ENCODE data around the gene CD27. TPM values are rescaled to one million over a fixed set of nuclear protein-coding genes. Genes with fewer than 3 reads are reported as not detected.
"Not testable (repeated sequence)": the region's sequence is repeated elsewhere in the genome, so short reads cannot be mapped to it uniquely, and the experiment has no call there.

CD27 gene
- total RNA-seq, 8 experiments from 2014 or later = 0.14 to 2.0 (median 0.37) TPM; not detected in 2

DNA sequence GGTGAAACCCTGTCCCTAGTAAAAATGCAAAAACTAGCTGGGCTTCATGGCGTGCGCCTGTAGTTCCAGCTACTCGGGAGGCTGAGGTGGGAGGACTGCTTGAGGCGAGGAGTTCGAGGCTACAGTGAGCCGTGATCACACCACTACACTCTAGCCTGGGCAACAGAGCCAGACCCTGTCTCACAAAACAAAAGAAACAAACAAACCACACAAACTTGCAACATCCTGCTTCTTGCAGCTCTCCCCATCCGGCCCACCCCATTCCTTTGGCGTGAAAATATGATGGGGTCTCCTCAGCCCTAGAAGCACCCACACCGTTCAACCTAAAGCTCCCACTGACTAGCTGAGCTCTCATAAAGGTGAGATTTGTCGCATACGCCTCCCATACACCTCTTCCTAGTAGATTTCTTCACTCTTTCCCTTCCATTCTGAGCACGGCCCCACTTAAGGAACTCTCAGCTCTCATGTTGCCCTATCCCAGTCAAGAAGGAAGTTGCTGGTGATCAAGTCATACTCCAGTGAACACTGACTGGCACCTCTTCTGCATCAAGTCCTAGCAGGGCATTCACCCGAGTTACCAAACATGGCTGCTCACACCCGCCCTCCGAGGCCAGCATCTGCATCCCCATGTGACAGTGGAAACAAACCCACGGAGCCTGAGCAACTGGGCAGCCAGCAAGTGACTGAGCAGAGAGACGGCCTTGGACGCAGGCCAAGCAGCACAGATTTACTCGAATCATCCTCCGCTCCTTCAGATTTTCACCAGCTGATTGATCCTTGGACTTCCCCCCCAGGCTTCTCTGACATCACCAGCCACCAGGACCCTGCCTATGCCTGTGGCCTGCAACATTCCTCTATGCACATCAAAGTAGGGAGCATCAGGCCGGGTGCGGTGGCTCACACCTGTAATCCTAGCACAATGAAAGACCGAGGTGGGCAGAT is 18.9 kb upstream of the CD27 start:
- WGBS, 10 experiments = 50 to 98% (median 84%) methylated on average over 1 to 14 of the region's 23 CpGs; no CpG with 5 or more reads in 3 of the 10 experiments

DNA sequence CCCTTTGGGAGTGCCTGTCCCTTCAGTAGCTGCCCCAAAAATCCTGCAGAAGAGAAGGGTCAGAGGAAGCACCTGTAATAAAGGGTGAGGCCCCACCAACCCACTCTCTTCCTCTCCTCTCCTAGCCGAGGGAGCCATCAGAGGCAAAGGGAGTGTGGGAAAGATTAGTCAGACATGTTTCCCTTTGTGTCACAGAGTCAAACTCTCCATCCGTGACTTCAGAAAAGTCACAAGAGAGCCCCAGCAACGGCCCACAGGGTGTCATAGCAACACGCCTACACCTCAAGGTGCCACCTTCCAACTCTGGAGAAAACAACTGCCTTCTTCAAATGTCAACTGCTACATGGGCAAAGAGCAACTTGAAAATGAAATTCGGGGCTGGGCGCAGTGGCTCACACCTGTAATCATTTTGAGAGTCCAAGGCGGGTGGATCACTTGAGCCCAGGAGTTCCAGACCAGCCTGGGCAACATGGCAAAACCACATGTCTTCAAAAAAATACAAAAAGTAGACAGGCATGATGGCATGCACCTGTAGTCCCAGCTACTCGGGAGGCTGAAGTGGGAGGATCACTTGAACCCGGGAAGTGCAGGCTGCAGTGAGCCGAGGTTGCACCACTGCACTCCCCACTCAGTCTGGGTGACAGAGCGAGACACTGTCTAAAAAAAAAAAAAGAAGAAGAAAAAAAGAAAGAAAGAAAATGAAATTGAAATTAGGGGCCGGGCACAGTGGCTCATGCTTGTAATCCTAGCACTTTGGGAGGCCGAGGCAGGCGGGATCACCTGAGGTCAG is 17.7 kb upstream of the CD27 start:
- no peak overlapping the region for H3K27ac ChIP-seq
- peaks cover 6 to 12% of the 10 kb centered on the region in 2 donors for H3K4me1 ChIP-seq (replicated peaks in 1 of 2)
- no peak overlapping the region for H3K4me3 ChIP-seq
- in situ Hi-C loops (cut with MboI; ENCODE audit: low pct_unique_long_range_greater_than_20kb in 2 of 9, low sequenced_read_pairs in 9 of 9, unreplicated experiment in 9 of 9) = no loop called here
- no peak for ATAC-seq (replicated peaks in 6 of 8)
- 80 to 100% (median 92%) methylated on average over 3 to 12 of the region's 14 CpGs; no CpG with 5 or more reads in 1 of the 10 experiments for WGBS, 10 experiments

More for the DNA sequence above, 18.9 kb upstream of the CD27 start:
- ATAC-seq (replicated peaks in 6 of 8) = peak in 3 of 8 experiments; percentile 21 to 61 (median 24)
- Histone ChIP-seq H3K4me1 (replicated peaks in 1 of 2) (peaks cover 6 to 8% of the 10 kb centered on the region in 2 donors), H3K27ac (no peak overlapping the region), H3K4me3 (no peak overlapping the region)
- in situ Hi-C loops (cut with MboI; ENCODE audit: low pct_unique_long_range_greater_than_20kb in 2 of 9, low sequenced_read_pairs in 9 of 9, unreplicated experiment in 9 of 9) = no loop called here

DNA sequence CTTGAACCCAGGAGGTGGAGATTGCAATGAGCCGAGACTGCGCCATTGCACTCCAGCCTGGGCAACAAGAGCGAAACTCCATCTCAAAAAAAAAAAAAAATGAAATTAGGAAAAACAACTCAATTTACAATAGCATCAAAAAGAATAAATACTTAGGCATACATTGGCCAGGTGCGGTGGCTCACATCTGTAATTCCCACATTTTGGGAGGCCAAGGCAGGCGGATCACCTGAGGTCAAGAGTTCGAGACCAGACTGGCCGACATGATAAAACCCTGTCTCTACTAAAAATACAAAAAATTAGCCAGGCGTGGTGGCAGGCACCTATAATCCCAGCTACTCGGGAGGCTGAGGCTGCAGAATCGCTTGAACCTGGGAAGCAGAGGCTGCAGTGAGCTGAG is 17.0 kb upstream of the CD27 start:
- WGBS, 10 experiments = 86 to 100% (median 99%) methylated on average over 2 to 8 of the region's 10 CpGs; no CpG with 5 or more reads in 2 of the 10 experiments
- peaks cover 6 to 12% of the 10 kb centered on the region in 2 donors for H3K4me1 ChIP-seq (replicated peaks in 1 of 2)
- ATAC-seq (replicated peaks in 6 of 8); in situ Hi-C loops (cut with MboI; ENCODE audit: low pct_unique_long_range_greater_than_20kb in 2 of 9, low sequenced_read_pairs in 9 of 9, unreplicated experiment in 9 of 9); H3K4me3 ChIP-seq; H3K27ac ChIP-seq: not testable (repeated sequence)

DNA sequence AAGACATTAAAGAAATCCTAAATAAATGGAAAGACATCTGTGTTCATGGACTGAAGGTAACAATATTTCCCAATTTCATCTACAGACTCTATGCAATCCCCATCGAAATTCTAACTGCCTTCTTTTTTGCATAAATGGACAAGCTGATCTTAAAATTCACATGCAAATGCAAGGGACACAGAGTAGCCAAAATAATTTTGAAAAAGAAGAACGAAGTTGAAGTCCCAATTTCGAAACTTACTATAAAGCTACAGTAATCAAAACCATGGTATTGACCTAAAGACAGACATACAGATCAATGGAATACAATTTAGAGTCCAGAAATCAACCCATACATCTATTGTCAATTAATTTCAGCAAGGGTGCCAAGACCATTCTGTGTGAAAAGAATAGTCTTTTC is 16.4 kb upstream of the CD27 start:
- in situ Hi-C loops (cut with MboI; ENCODE audit: low pct_unique_long_range_greater_than_20kb in 2 of 9, low sequenced_read_pairs in 9 of 9, unreplicated experiment in 9 of 9) = no loop called here
- WGBS, 10 experiments = 17 to 100% (median 74%) methylated on average over 1 to 3 of the region's 3 CpGs
- Histone ChIP-seq H3K4me3 (no peak overlapping the region), H3K27ac (no peak overlapping the region), H3K4me1 (replicated peaks in 1 of 2) (peaks cover 6 to 12% of the 10 kb centered on the region in 2 donors)
- no peak for ATAC-seq (replicated peaks in 6 of 8)

DNA sequence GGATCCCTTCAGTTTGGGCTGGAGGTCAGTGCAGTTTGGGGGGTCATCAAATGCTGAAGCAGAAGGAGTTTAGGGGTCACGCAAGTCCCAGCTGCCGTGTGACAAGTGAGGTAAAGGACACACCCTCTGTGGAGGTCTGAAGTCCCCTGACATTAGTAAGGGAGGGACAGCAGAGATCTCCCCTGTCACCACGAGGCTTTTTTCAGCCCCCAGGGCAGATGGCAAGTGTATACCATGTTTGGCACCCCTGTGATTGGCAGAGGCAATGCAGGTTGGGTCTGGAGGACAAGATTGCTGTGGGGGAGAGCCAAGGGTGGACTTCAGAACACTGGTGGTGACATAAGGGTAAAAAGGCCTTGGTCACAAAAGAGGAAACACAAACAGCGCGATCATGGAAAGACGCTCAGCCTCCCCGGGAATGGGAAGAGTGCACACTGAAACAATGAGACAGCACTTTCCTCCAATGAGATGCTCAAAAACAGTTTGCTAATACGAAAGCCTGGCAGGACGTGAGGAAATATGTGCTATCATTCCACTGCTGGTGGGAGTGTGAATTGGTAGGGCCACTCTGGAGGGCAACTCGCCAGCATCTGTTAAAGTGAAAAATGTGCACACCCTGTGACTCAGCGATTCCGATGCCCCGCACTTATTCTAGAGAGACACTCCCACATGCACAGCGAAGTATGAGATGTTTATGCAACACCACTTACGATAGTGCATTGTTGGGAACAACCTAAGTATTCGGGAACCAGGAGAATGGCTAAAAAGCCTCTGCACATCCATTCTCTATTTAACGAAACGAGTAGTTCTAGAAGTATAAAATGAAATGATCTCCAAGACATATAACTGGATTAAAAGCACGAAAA is 14.4 kb upstream of the CD27 start:
- 0 to 97% (median 78%) methylated on average over 2 to 19 of the region's 19 CpGs for WGBS, 10 experiments
- H3K27ac ChIP-seq = no peak overlapping the region
- in situ Hi-C loops (cut with MboI; ENCODE audit: low pct_unique_long_range_greater_than_20kb in 2 of 9, low sequenced_read_pairs in 9 of 9, unreplicated experiment in 9 of 9) = no loop called here
- H3K4me1 ChIP-seq (replicated peaks in 1 of 2) = peaks cover 6 to 12% of the 10 kb centered on the region in 2 donors
- H3K4me3 ChIP-seq = no peak overlapping the region
- ATAC-seq (replicated peaks in 6 of 8) = peak; percentile 86 to 94 (median 91)

DNA sequence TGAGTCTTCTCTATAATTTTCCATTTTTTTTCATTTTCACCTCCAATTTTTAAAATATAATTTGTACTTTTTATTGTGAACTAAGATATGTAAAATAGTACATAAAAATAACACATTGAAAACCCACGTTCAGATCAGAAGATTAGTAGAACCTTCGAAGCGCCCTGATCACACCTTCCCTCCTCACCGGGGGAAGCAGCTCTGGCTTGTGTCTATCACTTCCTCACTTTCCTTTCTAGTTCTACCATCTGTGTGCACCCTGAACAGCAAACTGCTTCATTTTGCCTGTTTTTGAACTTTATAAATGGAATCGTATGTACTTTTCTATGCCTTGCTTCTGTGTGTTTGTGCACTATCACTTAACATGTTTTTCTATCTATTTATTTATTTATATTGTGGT is 11.8 kb upstream of the CD27 start:
- in situ Hi-C loops (cut with MboI; ENCODE audit: low pct_unique_long_range_greater_than_20kb in 2 of 9, low sequenced_read_pairs in 9 of 9, unreplicated experiment in 9 of 9) = no loop called here

DNA sequence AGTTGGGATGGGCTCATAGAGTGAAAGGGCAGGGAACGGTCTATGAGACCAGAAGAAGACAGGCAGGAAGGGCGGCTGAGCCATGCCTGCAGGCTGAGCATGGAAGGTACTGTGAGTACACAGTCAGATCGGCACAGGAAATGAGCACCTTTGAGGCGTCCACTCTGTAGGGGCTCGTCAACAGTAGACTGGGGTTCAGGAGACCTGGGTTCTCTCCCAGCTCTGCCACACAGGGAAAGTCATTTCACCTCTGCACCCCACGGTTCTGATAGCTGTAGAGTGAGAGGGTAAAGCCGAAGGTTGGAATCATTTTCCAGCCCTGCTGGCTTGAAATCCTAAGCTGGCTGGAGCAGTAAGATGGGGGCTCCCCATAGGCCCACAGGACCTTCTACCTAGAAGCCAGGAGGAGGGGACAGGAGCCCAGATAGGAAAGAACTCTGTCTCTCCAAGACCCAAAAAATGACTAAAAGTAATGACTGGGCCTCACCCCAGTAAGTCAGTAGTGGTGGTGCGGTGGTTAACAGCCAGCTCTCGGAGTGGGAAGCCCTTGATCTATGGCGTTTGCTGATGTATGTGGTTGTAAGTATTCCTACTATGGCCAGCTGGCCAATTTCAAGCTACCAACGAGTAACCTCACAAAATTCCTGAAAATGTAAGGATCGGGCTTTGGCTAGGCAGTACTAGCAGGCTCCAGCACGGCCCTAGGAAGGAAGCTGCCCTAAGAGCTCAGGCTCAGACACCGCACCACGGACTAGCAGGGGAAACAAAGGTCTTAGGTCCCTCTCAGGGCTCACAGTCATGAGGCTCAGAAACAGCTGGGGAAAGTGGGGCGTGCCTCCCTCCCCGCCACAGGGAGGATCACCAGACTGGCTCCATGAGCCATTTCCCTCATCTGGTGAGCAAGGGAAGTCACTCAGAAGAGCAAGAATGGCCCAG is 10.3 kb upstream of the CD27 start:
- in situ Hi-C loops (cut with MboI; ENCODE audit: low pct_unique_long_range_greater_than_20kb in 2 of 9, low sequenced_read_pairs in 9 of 9, unreplicated experiment in 9 of 9) = no loop called here
- Histone ChIP-seq H3K4me3 (no peak overlapping the region), H3K27ac (no peak overlapping the region), H3K4me1 (replicated peaks in 1 of 2) (peaks cover 6 to 12% of the 10 kb centered on the region in 2 donors)
- 78 to 100% (median 82%) methylated on average over 1 to 8 of the region's 17 CpGs for WGBS, 10 experiments
- no peak for ATAC-seq (replicated peaks in 6 of 8)

More for the DNA sequence above, 11.8 kb upstream of the CD27 start:
- H3K4me3 ChIP-seq = no peak overlapping the region
- WGBS, 10 experiments = 68 to 100% (median 91%) methylated on average over 1 to 5 of the region's 5 CpGs
- no peak overlapping the region for H3K27ac ChIP-seq
- H3K4me1 ChIP-seq (replicated peaks in 1 of 2) = peaks cover 6 to 12% of the 10 kb centered on the region in 2 donors
- no peak for ATAC-seq (replicated peaks in 6 of 8)

DNA sequence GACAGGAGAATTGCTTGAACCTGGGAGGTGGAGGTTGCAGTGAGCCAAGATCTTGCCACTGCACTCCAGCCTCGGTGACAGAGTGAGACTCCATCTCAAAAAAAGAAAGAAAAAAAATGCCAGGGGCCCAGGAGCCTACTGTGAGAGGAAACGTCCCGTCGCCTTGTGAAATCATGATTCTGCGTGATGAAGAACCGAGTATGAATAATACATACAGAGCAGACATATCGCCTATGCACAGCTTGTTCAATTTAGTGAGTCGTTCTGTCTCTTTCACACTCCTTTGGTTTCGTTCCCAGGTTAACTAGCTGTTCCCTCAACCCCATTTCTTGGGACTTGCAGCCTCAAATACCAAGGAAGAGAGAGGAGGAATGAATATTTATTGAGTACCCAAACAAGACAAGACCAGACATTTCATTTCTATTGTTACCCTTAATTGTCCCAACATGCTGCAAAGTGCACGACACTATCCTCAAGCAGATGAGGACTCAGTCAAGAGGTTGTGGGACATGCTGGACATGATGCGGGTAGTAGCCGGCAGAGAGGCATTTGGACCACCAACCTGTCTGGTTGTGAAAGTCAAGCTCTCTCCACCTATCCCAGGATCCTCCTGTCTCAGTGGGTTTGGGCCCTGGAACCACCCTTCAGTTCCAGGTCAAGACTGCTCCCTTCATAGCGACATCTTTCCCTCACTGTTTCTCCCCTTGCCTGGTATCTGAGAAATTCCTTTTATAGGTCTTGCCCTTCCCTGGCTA is 8.6 kb upstream of the CD27 start:
- no peak overlapping the region for H3K4me3 ChIP-seq
- in situ Hi-C loops (cut with MboI; ENCODE audit: low pct_unique_long_range_greater_than_20kb in 2 of 9, low sequenced_read_pairs in 9 of 9, unreplicated experiment in 9 of 9) = no loop called here
- H3K27ac ChIP-seq = no peak overlapping the region
- no peak for ATAC-seq (replicated peaks in 6 of 8)
- 69 to 100% (median 94%) methylated on average over 3 to 10 of the region's 13 CpGs for WGBS, 10 experiments
- H3K4me1 ChIP-seq (replicated peaks in 1 of 2) = peaks cover 0 to under 1% of the 10 kb centered on the region in 2 donors

DNA sequence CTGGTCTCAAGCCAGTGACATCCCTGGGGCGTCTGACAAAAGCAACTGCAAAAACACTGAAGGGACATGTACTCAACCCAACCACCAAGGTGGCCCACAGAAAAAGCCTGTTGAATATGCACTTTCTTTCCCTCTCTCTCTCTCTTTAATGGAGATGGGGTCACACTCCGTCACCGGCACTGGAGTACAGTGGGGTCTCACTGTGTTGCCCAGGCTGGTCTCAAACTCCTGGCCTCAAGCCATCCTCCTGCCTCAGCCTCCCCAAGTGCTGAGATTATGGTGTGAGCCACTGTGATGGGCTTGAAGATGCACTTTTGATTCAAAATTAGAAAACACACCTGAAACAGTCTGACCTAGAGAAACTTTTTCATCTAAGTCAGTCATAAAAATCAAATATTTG is 7.2 kb upstream of the CD27 start:
- Histone ChIP-seq H3K4me1 (replicated peaks in 1 of 2) (no peaks in the 10 kb centered on the region), H3K27ac (no peak overlapping the region), H3K4me3 (no peak overlapping the region)
- WGBS, 10 experiments = 33 to 90% (median 80%) methylated on average over 1 to 3 of the region's 3 CpGs; no CpG with 5 or more reads in 5 of the 10 experiments
- ATAC-seq (replicated peaks in 6 of 8) = no peak
- in situ Hi-C loops (cut with MboI; ENCODE audit: low pct_unique_long_range_greater_than_20kb in 2 of 9, low sequenced_read_pairs in 9 of 9, unreplicated experiment in 9 of 9) = no loop called here

DNA sequence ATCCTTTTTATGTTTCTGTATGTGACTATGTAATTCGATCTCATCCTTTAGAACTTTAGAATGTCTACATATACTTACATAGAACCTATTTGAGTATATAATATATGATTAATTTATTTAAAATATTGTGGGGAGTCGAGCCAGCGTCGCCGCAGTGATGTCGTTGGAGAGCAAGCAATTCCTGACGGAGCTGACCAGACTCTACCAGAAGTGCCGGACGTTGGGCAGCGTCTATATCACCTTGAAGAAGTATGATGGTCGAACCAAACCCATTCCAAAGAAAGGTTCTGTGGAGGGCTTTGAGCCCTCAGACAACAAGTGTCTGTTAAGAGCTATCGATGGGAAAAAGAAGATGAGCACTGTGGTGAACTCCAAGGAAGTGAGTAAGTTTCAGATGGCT is 6.4 kb upstream of the CD27 start:
- WGBS, 10 experiments = 60 to 94% (median 90%) methylated on average over 1 to 12 of the region's 12 CpGs
- H3K4me3 ChIP-seq = no peak overlapping the region
- ATAC-seq (replicated peaks in 6 of 8) = no peak
- in situ Hi-C loops (cut with MboI; ENCODE audit: low pct_unique_long_range_greater_than_20kb in 2 of 9, low sequenced_read_pairs in 9 of 9, unreplicated experiment in 9 of 9) = no loop called here
- H3K27ac ChIP-seq = no peak overlapping the region
- no peaks in the 10 kb centered on the region for H3K4me1 ChIP-seq (replicated peaks in 1 of 2)

DNA sequence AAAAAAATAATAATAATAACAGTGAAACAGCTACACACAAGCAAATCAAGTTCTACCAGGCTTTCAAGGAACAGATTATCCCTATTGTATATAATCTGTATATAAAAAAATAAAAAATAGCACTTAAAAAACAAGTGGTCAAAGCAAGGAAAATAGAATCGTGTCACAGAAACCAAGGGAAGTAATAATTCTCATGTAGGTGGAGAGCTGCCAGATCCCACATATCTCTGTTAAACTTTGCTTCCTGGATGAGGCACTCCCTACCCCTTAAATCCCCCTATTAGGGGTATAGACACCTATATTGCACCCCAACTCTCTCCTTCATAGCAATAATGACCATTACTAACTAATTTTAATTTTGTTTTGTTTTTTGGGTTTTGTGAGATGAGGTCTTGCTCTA is 4.4 kb upstream of the CD27 start:
- no peaks in the 10 kb centered on the region for H3K4me1 ChIP-seq (replicated peaks in 1 of 2)
- no peak overlapping the region for H3K27ac ChIP-seq
- 29 to 100% (median 79%) methylated on average over 1 of the region's 1 CpG; no CpG with 5 or more reads in 2 of the 10 experiments for whole genome bisulfite sequencing, 10 experiments
- no peak overlapping the region for H3K4me3 ChIP-seq
- in situ Hi-C loops (cut with MboI; ENCODE audit: low pct_unique_long_range_greater_than_20kb in 2 of 9, low sequenced_read_pairs in 9 of 9, unreplicated experiment in 9 of 9) = no loop called here
- no peak for ATAC-seq (replicated peaks in 6 of 8)
